ENCODE data around the gene TARS1. TPM values are rescaled to one million over a fixed set of nuclear protein-coding genes. Genes with fewer than 3 reads are reported as not detected.
A peak's percentile ranks its signal among the peaks of the same experiment; 100 is the strongest.

TARS1 gene
- total RNA-seq, 1 experiment from 2014 or later, result 417 TPM

GRCh38 chr5:33445798-33446197 lies 5.0 kb downstream of the TARS1 start:
- H3T11ph ChIP-seq (ENCODE audit: low read length), result no peak overlapping the region
- Mint-ChIP-seq H3K4me3 (no peak overlapping the region), H3K4me1 (peaks cover 53 to 60% of the 10 kb centered on the region in 2 experiments), H3K9me3 (no peaks in the 10 kb centered on the region), H3K36me3 (ENCODE audit: insufficient read depth in 1 of 3, low read depth in 3 of 3) (peaks cover 53 to 71% (median 68%) of the 10 kb centered on the region in 3 experiments), H3K27ac (peak overlapping the region in 2 of 3 experiments; percentile 29 to 96; a peak in 4 of 7 replicates), H3K27me3 (ENCODE audit: low read depth) (no peaks in the 10 kb centered on the region)
- peak overlapping the region; percentile 62 for H3K27ac ChIP-seq (ENCODE audit: insufficient read length, low read depth, low read length)
- peaks cover 7% of the 10 kb centered on the region for H3K4me1 ChIP-seq (ENCODE audit: insufficient read depth, low read length)
- H3K18ac ChIP-seq (ENCODE audit: insufficient read length, low read depth, low read length), result no peak overlapping the region
- no peaks in the 10 kb centered on the region for H4K20me1 ChIP-seq (ENCODE audit: control insufficient read depth, insufficient read depth, insufficient read length)
- TF ChIP-seq CTCF (conservative IDR thresholded peaks at IDR 0.05), result no peak
- no peak overlapping the region for H3K56ac ChIP-seq (ENCODE audit: insufficient read length, low read depth, low read length)
- H3K79me1 ChIP-seq (ENCODE audit: insufficient read depth, low read depth, low read length, poor library complexity, severe bottlenecking), result no peaks in the 10 kb centered on the region
- H2BK15ac ChIP-seq (ENCODE audit: low read depth, low read length), result no peak overlapping the region
- no peak overlapping the region for H2BK5ac ChIP-seq (ENCODE audit: insufficient read length, low read length)
- no peak overlapping the region for H3K4ac ChIP-seq (ENCODE audit: low read depth, low read length)
- no peaks in the 10 kb centered on the region for H3K27me3 ChIP-seq (ENCODE audit: insufficient read depth, low read length)
- H4K5ac ChIP-seq (ENCODE audit: insufficient read length, low read depth, low read length), result no peak overlapping the region
- peaks cover 10% of the 10 kb centered on the region for H3K23me2 ChIP-seq (ENCODE audit: insufficient read length, low read depth, low read length, poor library complexity, severe bottlenecking)
- H3K14ac ChIP-seq (ENCODE audit: insufficient read depth, low read length), result no peak overlapping the region
- H3K9ac ChIP-seq (ENCODE audit: extremely low read depth, insufficient read length, low read length), result no peak overlapping the region
- H2BK12ac ChIP-seq (ENCODE audit: insufficient read length, low read depth, low read length), result no peak overlapping the region
- H3K23ac ChIP-seq (ENCODE audit: insufficient read length, low read depth, low read length), result no peak overlapping the region
- H2BK120ac ChIP-seq (ENCODE audit: low read depth, low read length, poor library complexity, severe bottlenecking), result no peak overlapping the region
- H4K91ac ChIP-seq (ENCODE audit: insufficient read length, low read depth, low read length), result no peak overlapping the region
- no peak overlapping the region for H2AK5ac ChIP-seq (ENCODE audit: insufficient read length, low read length)
- no peak overlapping the region for H4K8ac ChIP-seq (replicated peaks; ENCODE audit: insufficient read length, low read depth, low read length)
- H2BK20ac ChIP-seq (ENCODE audit: low read depth, low read length, poor library complexity, severe bottlenecking), result no peak overlapping the region
- DNase-seq, result no peak
- no peak overlapping the region for H3K4me2 ChIP-seq (ENCODE audit: insufficient read depth, insufficient read length, low read length)
- no peak overlapping the region for H2AFZ ChIP-seq (ENCODE audit: low read length)
- H3K79me2 ChIP-seq (ENCODE audit: insufficient read depth, low read length), result peaks cover 29% of the 10 kb centered on the region; the same call in 1 of the 2 replicates
- H3K9me3 ChIP-seq (ENCODE audit: control insufficient read depth, low read depth, low read length), result no peaks in the 10 kb centered on the region
